ENCODE measurements around the gene SNAI3.

DNA sequence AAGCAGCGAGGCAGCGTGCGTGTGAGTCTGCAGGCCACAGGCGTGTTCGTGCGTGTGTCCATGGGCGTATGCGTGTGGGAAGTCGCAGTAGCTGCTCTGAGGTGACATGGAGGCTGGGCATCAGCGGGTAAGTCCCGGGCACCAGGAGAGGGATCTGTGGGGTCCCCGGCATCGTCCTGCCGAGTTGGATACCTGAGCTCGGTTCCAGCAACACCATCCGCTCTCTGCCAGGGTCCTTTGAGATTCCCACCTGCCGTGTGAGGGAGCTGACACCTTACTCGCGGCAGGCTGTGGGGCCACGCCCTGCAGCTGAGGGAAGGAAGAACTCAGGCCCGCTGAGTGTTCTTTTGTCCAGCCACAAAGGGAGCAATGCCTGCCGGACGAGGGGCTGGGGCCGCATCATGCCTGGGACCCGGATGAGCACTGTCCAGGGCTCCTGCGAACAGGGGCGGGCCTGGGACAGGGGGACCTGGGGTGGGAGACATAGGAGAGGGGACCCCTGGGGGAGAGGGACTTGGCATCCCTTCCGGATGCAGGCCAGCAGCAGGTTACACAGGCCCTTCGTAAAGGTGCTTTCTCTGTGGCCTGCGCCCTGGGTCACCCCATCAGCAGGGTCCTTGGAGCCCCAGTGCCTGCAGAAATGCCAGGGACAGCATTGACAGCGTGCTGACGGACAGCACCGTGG lies 5.0 kb upstream of the SNAI3 start:
- TF ChIP-seq EZH2 (IDR thresholded peaks at IDR 0.05; ENCODE audit: borderline replicate concordance, insufficient read depth, low read depth, low read length, poor library complexity, severe bottlenecking) (no peak), CTCF (IDR thresholded peaks at IDR 0.05) (no peak)

All from B cell (primary cell).